Endothelial cell of umbilical vein (primary cell): ENCODE results near the gene TMEM95. TPM values are rescaled to one million over a fixed set of nuclear protein-coding genes. Genes with fewer than 3 reads are reported as not detected.

ENCODE experiments used
- BruUV-seq: library from RNA; stranded (reverse); fragments of 400-500 nt; replicated peaks from 2 replicates; lab custom pipeline; 2021; lab: Mats Ljungman, UMichigan
- CTCF ChIA-PET: fragments of 300-600, 350-600 bp; sonication (Branson Sonifier 250); formaldehyde crosslinking; loops from one replicate; lab custom pipeline; 2021; ENCODE audit warnings: antibody characterized with exemption, inconsistent platforms; lab: Charles Lee
- POLR2A ChIA-PET: fragments of 300-600, 350-600 bp; sonication (Branson Sonifier 250); formaldehyde crosslinking; loops from one replicate; lab custom pipeline; 2021; ENCODE audit warnings: antibody characterized with exemption, inconsistent platforms; lab: Charles Lee
- DNase-seq: peaks from one replicate; pipeline ENCODE4 v3.0.0-alpha.2; 2011; ENCODE audit warnings: low read depth, low spot score
- FAIRE-seq: peaks from 2 replicates; lab custom pipeline; 2011; peaks lifted over from hg19 to GRCh38; lab: Jason Lieb, UNC
- H2AFZ ChIP-seq: 2 replicates; pipeline ENCODE4 v1.6.0; 2012; ENCODE audit warnings: low read depth, low read length, control low read depth, inconsistent platforms
- H3K27ac ChIP-seq: 2 replicates; pipeline ENCODE4 v1.5.1; 2011; ENCODE audit warnings: low read depth, mild to moderate bottlenecking, control low read depth, low read length, moderate library complexity; ENCODE audit not compliant: insufficient read depth
- H3K27me3 ChIP-seq, 2 experiments: 2 replicates each; pipeline versions ENCODE4 v1.6.0 to v1.6.1; 2011; ENCODE audit warnings: low read length in 2 of 2, mixed read lengths in 1 of 2; ENCODE audit not compliant: control insufficient read depth in 2 of 2, insufficient read depth in 2 of 2
- H3K36me3 ChIP-seq, 2 experiments: 2 replicates in 1 of 2; 3 replicates in 1 of 2; pipeline ENCODE4 v1.5.1; 2011; ENCODE audit warnings: low read length in 2 of 2, mild to moderate bottlenecking in 1 of 2, moderate library complexity in 1 of 2; ENCODE audit not compliant: control insufficient read depth in 2 of 2, insufficient read depth in 2 of 2; ENCODE audit errors: extremely low read depth in 1 of 2
- H3K4me1 ChIP-seq: 3 replicates; pipeline ENCODE4 v1.5.1; 2011; ENCODE audit warnings: mild to moderate bottlenecking, low read length; ENCODE audit not compliant: control insufficient read depth, insufficient read depth; ENCODE audit errors: extremely low read depth
- H3K4me2 ChIP-seq: 2 replicates; pipeline ENCODE4 v1.6.1; 2011; ENCODE audit warnings: low read length, control low read depth, mixed read lengths; ENCODE audit not compliant: insufficient read depth
- H3K4me3 ChIP-seq, 3 experiments: fragments of 200-600 bp in 1 of 3; sonication (generic), shearing (Covaris generic) in 1 of 3; replicated peaks in 1 of 3; 2 replicates each; pipeline ENCODE4 v1.5.1; 2011 to 2016; ENCODE audit warnings: control low read depth in 3 of 3, low read length in 3 of 3, mild to moderate bottlenecking in 2 of 3, inconsistent platforms in 1 of 3, low read depth in 1 of 3, moderate library complexity in 1 of 3; ENCODE audit not compliant: insufficient read depth in 1 of 3
- H3K79me2 ChIP-seq: 2 replicates; pipeline ENCODE4 v1.6.0; 2012; ENCODE audit warnings: low read length, inconsistent platforms; ENCODE audit not compliant: control insufficient read depth, insufficient read depth
- H3K9ac ChIP-seq: replicated peaks from 2 replicates; pipeline ENCODE3; 2011; ENCODE audit warnings: low read length, control low read depth; ENCODE audit not compliant: insufficient read depth; ENCODE audit errors: extremely low read depth
- H3K9me1 ChIP-seq: replicated peaks from 3 replicates; pipeline ENCODE4 v1.6.0; 2011; ENCODE audit warnings: mild to moderate bottlenecking, low read length; ENCODE audit not compliant: control insufficient read depth, insufficient read depth; ENCODE audit errors: extremely low read depth
- H3K9me3 ChIP-seq: replicated peaks from 2 replicates; pipeline ENCODE4 v1.5.1; 2012; ENCODE audit warnings: low read length, inconsistent platforms; ENCODE audit not compliant: control insufficient read depth, insufficient read depth
- H4K20me1 ChIP-seq: replicated peaks from 2 replicates; pipeline ENCODE3; 2011; ENCODE audit warnings: mild to moderate bottlenecking, low read length; ENCODE audit not compliant: control insufficient read depth, insufficient read depth; ENCODE audit errors: extremely low read depth
- EZH2 ChIP-seq: IDR thresholded peaks from 2 replicates; pipeline ENCODE4 v1.6.1; 2012; ENCODE audit warnings: borderline replicate concordance, low read depth, mild to moderate bottlenecking, moderate library complexity, low read length, inconsistent platforms; ENCODE audit not compliant: severe bottlenecking
- FOS ChIP-seq: IDR thresholded peaks from 2 replicates; pipeline ENCODE4 v1.6.1; 2011; ENCODE audit warnings: mild to moderate bottlenecking, low read length, moderate library complexity, borderline replicate concordance; ENCODE audit not compliant: insufficient read depth
- GATA2 ChIP-seq: IDR thresholded peaks from 2 replicates; pipeline ENCODE4 v1.7.0; 2011; ENCODE audit warnings: low read depth, mild to moderate bottlenecking, moderate library complexity, mixed read lengths, low read length; ENCODE audit not compliant: insufficient read length, insufficient read depth
- JUN ChIP-seq: IDR thresholded peaks from 2 replicates; pipeline ENCODE4 v1.6.1; 2011; ENCODE audit warnings: borderline replicate concordance, low read depth; ENCODE audit not compliant: insufficient read length, insufficient read depth
- MYC ChIP-seq: IDR thresholded peaks from one replicate; pipeline ENCODE4 v1.6.1; 2011; ENCODE audit warnings: mild to moderate bottlenecking, low read depth, low read length
- POLR2A ChIP-seq: IDR thresholded peaks from 2 replicates; pipeline ENCODE4 v1.6.1; 2012; ENCODE audit warnings: low read depth, mild to moderate bottlenecking, control low read depth, low read length
- POLR2AphosphoS5 ChIP-seq: IDR thresholded peaks from 2 replicates; pipeline ENCODE4 v1.6.1; 2012; ENCODE audit warnings: low read depth, mild to moderate bottlenecking, control low read depth, low read length, moderate library complexity; ENCODE audit not compliant: insufficient read depth
- dilution Hi-C: fragments of 300-500 bp; cut with MboI; formaldehyde crosslinking; loops from one replicate; pipeline ENCODE4 v1.15.0; 2019; ENCODE audit warnings: low sequenced_read_pairs; ENCODE audit not compliant: extremely low pct_ligation_motif_present
- intact Hi-C: fragments of 100-400 bp; cut with micrococcal nuclease; formaldehyde crosslinking; loops from one replicate; pipeline ENCODE4 v1.10.0; 2022
- polyA plus RNA-seq, 4 experiments: library from polyadenylated mRNA; depleted of rRNA in 3 of 4; stranded (reverse) in 3 of 4; unstranded in 1 of 4; fragments of >200 nt; gene quantifications; 2 replicates each; pipeline versions ENCODE4 v1.2.1 to v1.2.3, GENCODE V29; 2011 to 2012; ENCODE audit warnings: missing spikeins in 1 of 4
- total RNA-seq: library from RNA; stranded (reverse); gene quantifications from 2 replicates; pipeline ENCODE4 v1.2.3, GENCODE V29; 2021
- TF ChIP-seq, protein P1 (sequence below), 2 donors: IDR thresholded peaks; 1 replicate in 1 of 2; 2 replicates in 1 of 2; pipeline ENCODE4 v1.5.1; 2011; ENCODE audit warnings: low read length in 2 of 2, mild to moderate bottlenecking in 2 of 2, moderate library complexity in 2 of 2, control low read depth in 1 of 2, inconsistent platforms in 1 of 2, low read depth in 1 of 2; ENCODE audit not compliant: insufficient read depth in 1 of 2; ENCODE audit errors: extremely low read depth in 1 of 2
- TF ChIP-seq, protein P2 (sequence below): IDR thresholded peaks from 2 replicates; pipeline ENCODE4 v1.6.1; 2011; ENCODE audit not compliant: insufficient read depth, insufficient read length

The TMEM95 gene
- total and polyA plus RNA-seq, 2 donors (not counting 3 experiments of a cell fraction or from before 2014, with no cell fraction given), result not detected

DNA sequence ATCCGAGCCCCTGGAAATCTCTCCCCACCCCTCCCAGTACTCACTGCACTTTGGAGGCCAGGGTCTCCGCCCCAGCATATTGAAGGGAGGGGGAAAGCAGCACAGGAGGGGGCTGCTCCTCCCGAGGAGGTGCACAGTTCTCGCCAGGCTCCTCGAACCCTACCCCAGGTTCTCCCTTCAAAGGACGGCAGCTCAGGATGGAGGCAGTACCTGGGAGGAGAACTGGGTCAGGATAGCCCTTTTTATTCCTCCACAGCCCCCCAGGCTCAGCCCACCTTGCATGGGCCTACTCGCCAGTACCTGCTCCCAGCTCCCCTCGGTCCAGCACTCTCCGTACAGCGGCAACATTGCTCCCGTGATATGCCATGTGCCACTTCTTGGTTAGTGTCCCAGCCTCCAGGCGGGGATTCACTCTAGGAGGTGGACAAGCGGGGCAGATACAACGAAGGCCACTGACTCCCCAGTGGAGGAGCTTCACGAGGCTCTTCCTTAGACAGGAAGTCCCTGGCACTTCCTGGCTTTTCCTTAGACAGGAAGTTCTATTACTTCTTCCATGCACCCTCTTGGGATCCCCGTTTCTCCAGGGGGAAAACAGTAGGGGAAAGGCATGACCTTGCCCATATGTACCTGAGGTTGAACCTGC is 37.7 kb upstream of the TMEM95 start:
- CTCF ChIA-PET, result interaction anchor here (1.0 to 1.6 kb wide), 3 partner anchors 21 to 244 kb away, joined by 3 read pairs; no protein-coding TSS in a partner anchor
- H3K36me3 ChIP-seq, result peaks cover 12 to 49% of the 10 kb centered on the region in 2 experiments
- POLR2A ChIA-PET, result no interaction called here

More for the DNA sequence above, 37.7 kb upstream of the TMEM95 start:
- Histone ChIP-seq H3K27ac (no peak overlapping the region), H3K79me2 (peaks cover 6% of the 10 kb centered on the region), H3K9ac (no peak overlapping the region), H3K9me3 (no peaks in the 10 kb centered on the region), H3K4me2 (no peak overlapping the region), H3K9me1 (no peaks in the 10 kb centered on the region), H4K20me1 (no peaks in the 10 kb centered on the region), H2AFZ (no peak overlapping the region), H3K4me3 (no peak overlapping the region), H3K27me3 (no peaks in the 10 kb centered on the region), H3K4me1 (peaks cover 24% of the 10 kb centered on the region)
- no TSS peak for BruUV-seq
- dilution Hi-C loops, result no loop called here
- TF ChIP-seq, protein P1, sequence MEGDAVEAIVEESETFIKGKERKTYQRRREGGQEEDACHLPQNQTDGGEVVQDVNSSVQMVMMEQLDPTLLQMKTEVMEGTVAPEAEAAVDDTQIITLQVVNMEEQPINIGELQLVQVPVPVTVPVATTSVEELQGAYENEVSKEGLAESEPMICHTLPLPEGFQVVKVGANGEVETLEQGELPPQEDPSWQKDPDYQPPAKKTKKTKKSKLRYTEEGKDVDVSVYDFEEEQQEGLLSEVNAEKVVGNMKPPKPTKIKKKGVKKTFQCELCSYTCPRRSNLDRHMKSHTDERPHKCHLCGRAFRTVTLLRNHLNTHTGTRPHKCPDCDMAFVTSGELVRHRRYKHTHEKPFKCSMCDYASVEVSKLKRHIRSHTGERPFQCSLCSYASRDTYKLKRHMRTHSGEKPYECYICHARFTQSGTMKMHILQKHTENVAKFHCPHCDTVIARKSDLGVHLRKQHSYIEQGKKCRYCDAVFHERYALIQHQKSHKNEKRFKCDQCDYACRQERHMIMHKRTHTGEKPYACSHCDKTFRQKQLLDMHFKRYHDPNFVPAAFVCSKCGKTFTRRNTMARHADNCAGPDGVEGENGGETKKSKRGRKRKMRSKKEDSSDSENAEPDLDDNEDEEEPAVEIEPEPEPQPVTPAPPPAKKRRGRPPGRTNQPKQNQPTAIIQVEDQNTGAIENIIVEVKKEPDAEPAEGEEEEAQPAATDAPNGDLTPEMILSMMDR (IDR thresholded peaks at IDR 0.05; ENCODE audit: extremely low read depth in 1 of 2, insufficient read depth in 1 of 2, low read depth in 1 of 2, low read length in 2 of 2), result no peak
- no peak for TF ChIP-seq EZH2
- no peak for TF ChIP-seq POLR2AphosphoS5
- no peak for TF ChIP-seq POLR2A
- TF ChIP-seq JUN, result no peak
- TF ChIP-seq MYC, result no peak
- TF ChIP-seq FOS, result no peak
- TF ChIP-seq GATA2, result no peak
- TF ChIP-seq, protein P2, sequence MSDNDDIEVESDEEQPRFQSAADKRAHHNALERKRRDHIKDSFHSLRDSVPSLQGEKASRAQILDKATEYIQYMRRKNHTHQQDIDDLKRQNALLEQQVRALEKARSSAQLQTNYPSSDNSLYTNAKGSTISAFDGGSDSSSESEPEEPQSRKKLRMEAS, result no peak
- DNase-seq (no peak), FAIRE-seq (no peak)
- intact Hi-C loops, result no loop called here
